ENCODE results near the gene NAV3.

DNA sequence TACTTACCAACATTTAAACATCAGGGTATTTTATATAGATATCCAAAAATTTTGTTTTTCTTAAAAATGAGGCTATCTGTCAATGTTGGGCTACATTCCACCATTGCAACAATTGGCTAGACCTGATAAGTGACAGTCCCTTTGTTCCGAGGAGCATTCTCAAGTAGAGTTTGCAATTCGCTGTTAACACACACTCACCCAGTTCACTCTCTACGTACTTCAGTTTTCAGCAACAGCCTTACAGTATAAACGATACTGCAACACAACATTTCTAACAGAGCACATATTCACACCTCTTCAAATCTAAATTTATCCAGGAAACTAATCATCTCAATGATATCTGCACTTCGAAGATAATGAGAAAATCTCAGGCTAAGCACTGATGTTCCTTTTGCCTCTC, 393.5 kb downstream of the NAV3 start:
- TF ChIP-seq, protein P1, sequence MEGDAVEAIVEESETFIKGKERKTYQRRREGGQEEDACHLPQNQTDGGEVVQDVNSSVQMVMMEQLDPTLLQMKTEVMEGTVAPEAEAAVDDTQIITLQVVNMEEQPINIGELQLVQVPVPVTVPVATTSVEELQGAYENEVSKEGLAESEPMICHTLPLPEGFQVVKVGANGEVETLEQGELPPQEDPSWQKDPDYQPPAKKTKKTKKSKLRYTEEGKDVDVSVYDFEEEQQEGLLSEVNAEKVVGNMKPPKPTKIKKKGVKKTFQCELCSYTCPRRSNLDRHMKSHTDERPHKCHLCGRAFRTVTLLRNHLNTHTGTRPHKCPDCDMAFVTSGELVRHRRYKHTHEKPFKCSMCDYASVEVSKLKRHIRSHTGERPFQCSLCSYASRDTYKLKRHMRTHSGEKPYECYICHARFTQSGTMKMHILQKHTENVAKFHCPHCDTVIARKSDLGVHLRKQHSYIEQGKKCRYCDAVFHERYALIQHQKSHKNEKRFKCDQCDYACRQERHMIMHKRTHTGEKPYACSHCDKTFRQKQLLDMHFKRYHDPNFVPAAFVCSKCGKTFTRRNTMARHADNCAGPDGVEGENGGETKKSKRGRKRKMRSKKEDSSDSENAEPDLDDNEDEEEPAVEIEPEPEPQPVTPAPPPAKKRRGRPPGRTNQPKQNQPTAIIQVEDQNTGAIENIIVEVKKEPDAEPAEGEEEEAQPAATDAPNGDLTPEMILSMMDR (IDR thresholded peaks at IDR 0.05), result no peak
- no peak for TF ChIP-seq POLR2A (IDR thresholded peaks at IDR 0.05)
- no peak for TF ChIP-seq POLR2AphosphoS5 (IDR thresholded peaks at IDR 0.05)

All from prostate gland (tissue), 2 donors.